Measurements from ENCODE around the gene SP6.
A peak's percentile ranks its signal among the peaks of the same experiment; 100 is the strongest.

SP6 gene

GRCh38 chr17:47831003-47831933 is 19.7 kb downstream of the SP6 start, which contains the start of the genes LRRC46 and MRPL10:
Gene LRRC46, plus strand, starts transcription at chr17:47831670. Its CDS starts 320 bp downstream, at chr17:47831990.
Gene MRPL10, minus strand, starts transcription at chr17:47831541. Its CDS starts 30 bp downstream, at chr17:47831511.
- DNase-seq = peak; percentile 93

DNA sequence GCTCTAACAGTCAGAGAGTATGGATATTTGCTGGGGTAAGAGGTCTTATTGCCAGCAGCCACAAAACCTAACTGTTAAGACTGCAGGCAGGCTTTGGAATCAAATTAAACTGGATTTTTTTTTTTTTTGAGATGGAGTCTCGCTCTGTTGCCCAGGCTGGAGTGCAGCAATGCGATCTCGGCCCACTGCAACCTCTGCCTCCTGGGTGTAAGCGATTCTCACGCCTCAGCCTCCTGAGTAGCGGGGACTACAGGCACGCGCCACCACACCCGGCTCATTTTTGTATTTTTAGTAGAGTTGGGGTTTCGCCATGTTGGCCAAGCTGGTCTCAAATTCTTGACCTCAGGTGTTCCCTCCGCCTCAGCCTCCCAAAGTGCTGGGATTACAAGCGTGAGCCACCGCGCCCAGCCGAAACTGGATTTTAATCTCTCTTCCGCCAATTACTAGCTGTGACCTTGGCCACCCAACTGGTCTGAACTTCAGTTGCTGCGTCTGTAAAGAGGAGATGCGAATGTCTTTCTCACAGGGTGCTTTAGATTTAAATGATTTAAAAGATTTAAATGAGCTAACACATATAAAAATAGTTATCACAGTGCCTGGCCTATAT is 20.5 kb downstream of the SP6 start:
- no peak for DNase-seq

DNA sequence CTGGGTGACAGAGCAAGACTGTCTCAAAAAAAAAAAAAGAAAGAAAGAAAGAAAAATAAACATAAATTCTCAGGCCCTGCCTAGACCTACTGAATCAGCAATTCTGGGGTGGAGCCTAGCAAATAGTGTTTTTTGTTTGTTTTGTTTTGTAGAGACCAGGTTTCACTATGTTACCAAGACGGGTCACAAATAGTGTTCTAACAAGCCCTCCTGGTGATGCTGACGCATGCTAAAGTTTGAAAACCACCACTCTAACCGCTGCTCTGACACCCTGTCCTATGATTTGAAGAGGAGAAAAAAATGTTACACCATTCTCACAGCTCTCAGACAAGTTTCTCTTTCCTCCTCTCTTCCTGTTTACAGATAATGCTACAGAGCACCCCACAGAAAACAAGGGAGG is 21.1 kb downstream of the SP6 start:
- DNase-seq = no peak

DNA sequence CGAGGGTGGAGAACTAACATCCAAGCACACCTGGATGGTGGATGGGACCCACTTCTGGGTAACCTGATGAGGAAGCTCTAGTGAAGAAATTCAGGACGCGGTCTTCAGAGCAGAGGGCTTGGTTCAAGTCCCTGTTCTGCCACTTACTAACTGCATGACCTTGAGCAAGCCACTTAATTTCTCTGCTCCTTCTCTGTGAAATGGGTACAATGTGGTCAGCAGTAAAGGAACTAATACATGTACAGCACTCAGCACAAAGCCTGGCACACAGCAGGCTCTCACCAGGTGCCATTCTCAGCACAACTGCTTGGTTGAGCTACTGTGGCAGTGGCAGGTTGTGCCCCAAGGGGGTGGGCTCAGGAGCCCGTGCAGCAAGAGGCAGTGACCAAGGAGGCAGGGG is 27.4 kb downstream of the SP6 start:
- no peak for DNase-seq

DNA sequence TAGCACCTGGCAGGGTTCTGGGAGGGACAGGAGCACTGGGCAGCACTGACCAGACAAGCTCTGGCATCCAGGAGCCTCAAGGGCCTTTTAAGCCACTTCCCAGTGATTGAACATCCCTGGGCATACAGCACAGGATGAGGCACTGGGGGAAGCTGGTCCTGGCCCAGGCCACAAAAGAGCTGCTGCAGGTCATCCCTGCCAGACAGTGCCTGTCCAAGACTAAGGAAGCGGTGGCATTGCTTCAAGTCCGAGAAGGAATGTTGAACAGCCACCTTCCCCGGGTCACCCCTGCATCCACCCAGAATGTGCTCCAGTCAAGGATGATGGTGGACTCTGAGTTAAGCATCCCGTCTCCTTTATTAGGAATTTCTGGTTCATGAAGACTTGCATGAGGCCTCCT is 28.2 kb downstream of the SP6 start:
- no peak for DNase-seq

DNA sequence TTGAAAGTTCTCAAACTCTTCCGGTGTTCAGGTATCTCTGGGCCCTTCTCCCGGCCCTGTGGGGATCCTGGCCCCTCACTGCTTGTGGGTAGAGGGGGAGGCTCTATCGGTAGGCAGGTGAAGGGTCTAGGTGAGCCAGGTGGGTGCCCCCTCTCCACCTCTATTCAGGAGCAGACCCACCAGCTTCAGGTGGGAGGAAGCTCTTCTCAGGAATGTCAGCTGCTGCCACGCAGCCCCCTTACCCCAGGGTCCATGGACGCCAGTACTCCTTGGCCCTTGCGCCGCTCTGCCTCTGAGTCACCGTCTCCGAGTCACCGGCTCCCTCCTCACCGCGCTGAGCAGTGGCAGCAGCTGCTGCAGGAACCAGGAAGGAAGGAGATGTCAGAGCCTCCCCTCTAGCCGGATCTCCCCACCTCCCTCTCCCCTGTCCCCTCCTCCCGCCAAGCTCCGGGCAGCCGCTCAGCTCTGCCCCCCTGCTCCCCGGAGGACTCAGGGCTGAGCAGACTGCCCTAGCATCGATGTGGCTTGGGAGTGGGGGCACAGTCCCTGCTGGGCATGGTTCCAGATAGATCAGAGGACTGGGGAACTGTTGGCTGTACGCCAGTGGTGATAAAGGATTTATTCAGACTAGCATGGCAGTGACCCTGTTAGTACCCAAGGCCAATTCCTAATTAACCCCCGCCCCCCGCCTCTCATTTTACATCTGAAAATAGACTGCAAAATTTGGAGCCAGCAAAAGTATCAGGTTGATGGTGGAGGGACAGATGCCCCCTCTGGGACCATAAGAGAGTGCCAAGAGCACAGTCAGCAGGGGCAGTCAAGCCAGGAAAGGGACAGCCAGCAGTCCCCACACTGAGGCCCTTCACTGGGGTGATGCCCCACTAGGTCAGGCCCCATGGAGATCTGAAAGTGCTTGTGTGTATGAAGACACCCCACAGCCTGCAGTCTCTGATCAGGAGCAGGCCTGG is 29.3 kb downstream of the SP6 start, which contains the start of gene OSBPL7:
Gene OSBPL7, minus strand, starts transcription at position 371 of the 968 bp plus-strand sequence. CDS start 1,516 bp downstream, outside the sequence.
- peak; percentile 91 for DNase-seq

- no peak for DNase-seq
These were observed 29.9 kb downstream of the SP6 start for GRCh38 chr17:47821031-47821423.

DNA sequence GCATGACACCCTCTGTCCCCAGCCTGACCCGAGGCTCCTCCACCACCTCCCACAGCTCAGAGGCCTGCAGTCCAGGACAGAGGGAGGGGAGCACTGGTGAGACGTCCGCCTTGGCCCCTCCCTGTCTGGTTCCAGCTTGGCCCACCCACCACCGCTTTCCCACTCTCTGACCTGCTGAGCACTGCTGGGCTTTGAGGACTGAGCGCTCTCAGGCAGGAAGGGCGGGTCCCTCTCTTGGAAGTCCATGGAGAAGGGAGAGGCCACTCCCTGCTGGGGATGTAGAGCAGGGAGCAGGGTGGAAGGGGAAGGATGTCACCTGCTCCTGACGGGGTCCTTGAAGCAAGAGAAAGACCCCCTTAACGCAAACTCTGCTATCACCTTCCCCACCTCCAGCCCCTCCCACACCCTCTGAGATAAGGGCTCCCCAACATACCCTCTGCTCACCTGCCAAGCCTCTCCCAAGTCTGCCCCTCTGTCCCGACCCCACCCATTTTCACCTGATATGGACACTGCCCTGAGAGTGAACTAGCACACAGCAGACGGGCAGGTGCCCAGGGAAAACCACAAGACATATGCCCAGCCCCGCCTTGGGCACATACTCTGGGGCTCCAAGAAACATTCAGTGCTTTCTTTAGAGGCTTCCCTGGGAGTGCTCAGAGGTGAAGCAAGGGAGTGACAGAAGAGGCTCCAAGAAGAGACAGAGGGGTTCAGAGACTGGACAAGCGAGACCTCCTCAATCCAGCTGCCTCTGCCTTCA is 30.8 kb downstream of the SP6 start:
- no peak for DNase-seq

- DNase-seq = no peak
These were observed 31.5 kb downstream of the SP6 start for GRCh38 chr17:47819475-47819874.

DNA sequence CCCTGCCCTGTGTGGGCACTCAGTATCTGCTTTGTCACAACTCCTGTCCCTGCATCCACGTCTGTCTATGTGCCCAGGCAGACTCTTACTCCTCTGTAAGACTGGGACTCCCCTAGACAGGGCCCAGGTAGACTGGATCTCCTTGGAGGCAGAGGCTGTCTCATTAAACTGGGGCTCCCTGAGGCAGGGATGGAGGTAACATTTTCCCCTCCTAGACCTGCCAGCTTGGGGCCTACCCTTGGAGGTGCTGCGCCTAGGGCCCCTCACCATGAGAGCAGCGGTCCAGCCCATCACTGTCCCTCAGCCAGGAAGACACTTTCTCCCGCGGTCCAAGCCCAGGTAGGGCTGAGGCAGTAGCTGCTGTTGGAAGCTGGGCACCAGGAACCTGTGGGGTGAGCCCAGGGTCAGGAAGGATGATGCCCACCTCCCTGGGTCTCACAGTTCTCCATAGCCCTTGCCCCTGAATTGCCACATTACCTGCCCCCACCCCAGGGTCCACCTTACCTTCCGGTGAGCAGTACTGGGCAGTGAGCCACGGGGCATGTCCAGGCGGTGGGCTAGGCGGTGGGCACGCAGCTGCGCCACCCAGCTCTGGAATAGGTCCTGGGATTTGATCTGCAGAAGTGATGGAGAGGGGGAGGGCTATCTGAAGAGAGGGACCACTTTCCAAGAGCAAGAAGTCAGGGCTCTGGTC is 32.8 kb downstream of the SP6 start:
- no peak for DNase-seq

- DNase-seq = no peak
These were observed 34.0 kb downstream of the SP6 start for GRCh38 chr17:47816947-47817346.

GRCh38 chr17:47816111-47816735 is 34.7 kb downstream of the SP6 start:
- DNase-seq = no peak

DNA sequence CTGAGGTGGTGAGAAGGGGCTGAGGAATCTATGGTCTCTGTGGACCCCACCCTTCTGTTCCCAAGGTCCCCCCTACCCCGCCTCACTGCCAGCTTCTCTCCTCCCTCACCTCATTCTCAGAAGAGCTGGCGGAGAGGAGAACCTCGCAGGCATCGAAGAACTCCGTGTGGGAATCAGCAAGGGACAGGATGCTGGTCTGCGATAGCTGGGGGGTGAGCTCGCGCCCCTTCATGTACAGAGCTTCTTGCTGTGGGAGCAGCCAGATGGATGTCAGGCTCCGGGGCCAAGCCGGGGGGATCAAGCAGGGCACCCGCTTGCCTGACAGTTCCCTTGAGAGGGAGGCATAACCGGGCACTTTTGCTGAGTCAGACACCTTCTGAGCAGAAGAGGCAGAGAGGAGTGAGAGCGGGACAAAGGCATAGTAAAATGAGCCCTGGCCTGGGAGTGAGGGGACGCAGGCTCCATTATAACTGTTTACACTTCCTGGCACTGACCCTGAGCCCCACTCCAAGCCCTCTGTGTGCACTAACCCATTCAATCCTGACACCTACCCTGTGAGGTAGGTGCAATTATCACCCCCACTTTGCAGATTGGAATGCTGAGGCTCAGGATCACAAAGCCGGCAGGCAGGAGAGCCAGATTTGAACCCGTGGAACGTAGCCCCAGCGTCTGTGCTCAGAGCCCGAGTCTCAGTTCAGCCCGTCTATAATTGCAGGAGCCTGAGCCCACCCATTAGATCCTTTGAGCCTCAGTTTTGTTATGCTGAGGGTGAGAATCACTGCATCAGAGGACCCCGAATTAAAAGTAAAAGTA is 35.7 kb downstream of the SP6 start:
- DNase-seq = no peak

DNA sequence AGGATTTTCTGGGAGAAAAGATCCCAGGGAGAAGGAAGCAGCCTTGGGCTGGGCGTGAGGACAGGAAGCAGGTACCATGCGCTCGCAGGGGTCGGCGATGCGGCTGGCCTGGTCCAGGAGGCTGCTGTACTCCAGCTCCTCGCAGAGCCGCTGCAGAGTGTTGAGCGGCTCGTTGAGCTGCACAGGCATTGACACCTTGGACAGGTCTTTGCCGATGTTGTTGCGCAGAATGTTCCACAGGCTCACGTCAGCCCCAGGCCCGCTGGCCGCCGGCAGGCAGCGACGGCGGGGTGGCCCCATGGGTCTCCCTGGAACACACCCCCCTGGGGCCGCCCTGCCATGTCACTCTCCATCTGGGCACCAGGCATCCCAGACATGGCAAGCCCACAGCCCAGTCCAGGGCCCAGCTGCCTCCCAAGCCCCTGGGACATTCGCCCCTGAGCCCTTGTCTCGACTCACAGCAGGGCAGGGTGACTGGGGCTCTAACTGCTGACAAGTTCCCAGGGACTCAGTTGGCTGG is 37.4 kb downstream of the SP6 start:
- DNase-seq = no peak

DNA sequence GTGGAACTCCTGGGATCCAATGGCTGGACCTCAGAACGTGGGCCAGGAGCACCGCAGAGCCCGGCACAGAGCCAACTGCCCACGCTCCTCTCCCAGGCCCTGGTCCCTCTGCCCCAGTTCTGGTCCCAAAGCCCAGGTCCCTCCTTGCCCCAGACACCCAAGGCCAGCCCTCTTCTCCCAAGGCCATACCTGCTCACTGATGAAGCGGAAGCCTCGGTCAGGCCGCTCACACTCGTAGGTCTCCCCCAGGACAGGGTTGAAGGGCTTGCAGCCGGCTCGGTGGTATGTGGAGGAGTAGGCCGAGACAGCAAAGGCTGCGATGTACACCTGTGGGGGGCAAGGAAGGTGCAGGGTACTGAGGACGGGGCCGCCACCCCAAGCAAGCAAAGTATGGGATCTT is 37.9 kb downstream of the SP6 start:
- no peak for DNase-seq

DNA sequence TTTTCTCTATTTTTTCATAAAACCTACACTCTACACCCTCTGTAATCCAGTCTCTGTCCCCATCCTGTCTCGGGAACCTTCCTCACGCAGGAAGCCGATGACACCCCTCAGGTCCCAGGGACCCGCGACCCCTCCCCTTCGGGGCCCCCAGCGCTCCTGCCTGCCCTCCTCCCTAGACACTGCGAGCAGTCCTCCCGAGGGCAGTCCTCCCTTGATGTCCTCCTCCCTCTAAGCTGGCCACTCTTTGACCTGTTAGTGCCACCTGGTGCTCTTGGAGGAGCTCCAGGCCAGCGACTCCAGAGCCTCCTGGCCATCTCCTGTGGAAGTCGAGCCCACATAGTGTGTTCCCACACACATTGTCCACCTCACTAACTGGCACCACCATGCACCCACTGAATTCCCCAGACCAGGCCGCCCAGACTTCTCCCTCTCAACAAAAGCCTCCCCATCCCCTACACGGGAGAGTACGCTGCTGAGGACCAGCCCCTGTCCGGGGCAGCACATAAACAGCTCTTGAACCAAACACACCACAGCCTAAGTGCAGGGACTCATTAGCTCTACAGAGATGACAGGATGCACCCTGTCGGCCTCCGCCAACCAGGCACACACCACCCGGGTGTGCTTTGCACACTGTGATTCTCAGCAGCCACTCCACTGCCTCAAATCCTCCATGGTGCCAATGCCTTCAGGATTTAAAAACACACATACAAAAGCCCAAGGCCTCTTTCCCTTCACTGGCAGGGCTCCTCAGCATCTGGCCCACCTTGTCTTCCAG is 38.6 kb downstream of the SP6 start:
- DNase-seq = no peak

GRCh38 chr17:47811709-47812108 is 39.3 kb downstream of the SP6 start:
- no peak for DNase-seq

DNA sequence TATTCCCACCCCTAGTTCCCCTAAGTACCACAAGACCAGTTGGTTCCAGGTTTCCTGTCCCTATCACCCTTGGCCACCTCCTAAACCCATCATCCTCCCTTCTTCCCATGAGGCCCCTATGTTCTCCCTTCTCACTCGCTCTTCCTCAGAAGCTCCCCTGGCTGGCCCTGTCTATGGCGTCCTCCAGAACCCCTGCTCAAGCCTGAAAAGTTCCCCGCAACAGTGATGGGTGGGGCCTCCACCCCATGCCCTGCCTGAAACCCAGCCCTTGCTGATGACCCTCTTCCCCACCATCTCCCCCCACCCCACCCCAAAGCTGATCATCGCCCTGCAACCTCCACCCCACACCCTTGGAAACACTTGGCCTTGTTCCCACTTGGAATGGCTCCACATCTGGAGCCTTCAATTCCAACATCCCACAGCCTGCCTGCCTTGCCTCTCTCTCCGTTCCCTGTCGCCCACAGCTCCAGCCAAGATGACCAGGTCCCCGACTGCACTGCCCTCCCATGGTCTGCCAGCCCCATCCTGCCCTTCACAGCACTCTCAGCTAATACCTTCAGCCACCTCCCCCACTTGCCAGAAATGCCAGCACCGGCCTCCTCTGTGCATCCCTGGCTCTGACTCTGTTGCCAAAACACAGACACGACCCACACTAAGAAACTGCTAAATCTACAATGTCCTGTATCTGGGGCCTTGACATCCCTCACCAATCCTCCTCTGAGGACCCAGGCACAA is 39.9 kb downstream of the SP6 start:
- DNase-seq = no peak
